NT2/D1 (cell line): Measurements from ENCODE around the gene NDUFA11.

Experiments used
- SUZ12 ChIP-seq: IDR thresholded peaks from 2 replicates; pipeline ENCODE4 v1.6.1; 2011; ENCODE audit not compliant: insufficient read length, insufficient read depth; ENCODE audit errors: extremely low read depth
- YY1 ChIP-seq: IDR thresholded peaks from 2 replicates; pipeline ENCODE4 v1.6.1; 2011; ENCODE audit not compliant: insufficient read length, insufficient read depth
- ZNF274 ChIP-seq: IDR thresholded peaks from 2 replicates; pipeline ENCODE4 v1.6.1; 2011; ENCODE audit warnings: mild to moderate bottlenecking, low read depth, low read length

- no peak for TF ChIP-seq YY1
- no peak for TF ChIP-seq SUZ12
- TF ChIP-seq ZNF274 = no peak
These were observed 14.2 kb downstream of the NDUFA11 start for GRCh38 chr19:5889288-5889971.
